Left colon (tissue), 2 donors: ENCODE data around the gene RASAL1. TPM values are rescaled to one million over a fixed set of nuclear protein-coding genes. Genes with fewer than 3 reads are reported as not detected.

Experiments
- ATAC-seq: fragments of 200-7000 bp; cut with Tn5 transposase; one replicate; pipeline ENCODE4 v1.9.1; 2020; ENCODE audit warnings: mild to moderate bottlenecking, moderate library complexity
- DNase-seq, 2 donors: peaks; one replicate each; pipeline ENCODE4 v3.0.0-alpha.2; 2020
- intact Hi-C, 2 donors: fragments of 100-400 bp; cut with DNase I in 1 of 2; cut with micrococcal nuclease in 1 of 2; formaldehyde crosslinking; loops; one replicate each; pipeline versions ENCODE4 v1.11.2 to v1.14.0; 2022; cut with DNase I, micrococcal nuclease
- microRNA-seq, 2 donors: library from miRNA; unstranded; fragments of <30 nt; microRNA quantifications; one replicate each; pipeline versions ENCODE4 v1.1.0 to v1.2.0, GENCODE V29; 2020
- total RNA-seq, 2 donors: library from RNA; stranded (reverse); fragmentation: NEBNext Ultra II Directional; extraction: Animal tissue kit (Norgen Biotek cat#: 25700); gene quantifications; one replicate each; pipeline ENCODE4 v1.2.1, GENCODE V29; 2021
- donor health status: DM: no; HTN: no; CAD: no.
- donor health status: DM: yes; HTN: yes; CAD: no.

Gene RASAL1
- total RNA-seq, 2 donors from 2014 or later = 9.0 to 14.1 TPM

DNA sequence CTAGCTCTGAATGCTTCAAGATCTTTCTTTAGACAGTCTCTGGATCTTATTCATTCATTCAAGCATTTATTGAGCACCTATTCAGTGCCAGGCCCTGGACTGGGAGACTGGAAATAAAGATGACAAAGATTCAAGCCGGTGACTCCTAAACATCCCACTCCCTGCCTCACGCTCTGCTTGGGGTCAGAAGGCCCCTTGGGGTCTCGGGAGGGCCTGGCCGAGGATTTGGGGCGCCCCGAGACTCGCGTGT, 79.3 kb downstream of the RASAL1 start:
- DNase-seq (no peak), ATAC-seq (no peak)
- intact Hi-C loops = loop anchor here in 1 of 2 donors (10.0 kb wide), 1 partner anchor 98 kb away; no protein-coding TSS in a partner anchor

- ATAC-seq = no peak
- intact Hi-C loops = loop anchor here in 1 of 2 donors (10.0 kb wide), 1 partner anchor 99 kb away; no protein-coding TSS in a partner anchor
- no peak for DNase-seq
Observed at GRCh38 chr12:113055594-113056380, 79.8 kb downstream of the RASAL1 start.

- ATAC-seq (no peak), DNase-seq (no peak)
- intact Hi-C loops = loop anchor here in 1 of 2 donors (10.0 kb wide), 1 partner anchor 100 kb away; no protein-coding TSS in a partner anchor
Observed at GRCh38 chr12:113054948-113055486, 80.5 kb downstream of the RASAL1 start.

DNA sequence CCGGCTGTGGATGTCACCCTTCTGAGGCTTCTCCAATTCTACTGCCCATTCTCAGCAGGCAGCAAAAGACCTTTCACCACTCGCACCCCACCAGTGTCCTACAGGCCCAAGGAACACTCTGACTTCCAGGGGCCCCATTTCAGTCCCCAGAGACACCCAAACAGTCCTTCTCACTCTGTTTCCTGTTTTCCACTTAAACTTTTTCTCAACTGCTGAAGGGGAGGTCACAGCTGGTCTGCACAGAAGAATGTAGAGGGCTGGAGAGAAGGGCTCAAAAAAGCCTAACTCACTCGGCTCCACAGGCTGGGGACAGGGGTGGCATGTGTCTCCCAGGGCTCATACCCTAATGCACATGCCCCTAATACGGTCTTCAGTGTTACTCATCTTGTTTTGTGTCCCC, 83.2 kb downstream of the RASAL1 start:
- no peak for ATAC-seq
- DNase-seq = no peak
- intact Hi-C loops = loop anchor here in 1 of 2 donors (10.0 kb wide), 1 partner anchor 102 kb away; no protein-coding TSS in a partner anchor

GRCh38 chr12:113051759-113052158, 83.8 kb downstream of the RASAL1 start:
- intact Hi-C loops = loop anchor here in 1 of 2 donors (10.0 kb wide), 1 partner anchor 103 kb away; no protein-coding TSS in a partner anchor
- ATAC-seq = no peak
- DNase-seq = no peak

GRCh38 chr12:113050795-113051194, 84.8 kb downstream of the RASAL1 start:
- no peak for ATAC-seq
- intact Hi-C loops = loop anchor here in 1 of 2 donors (10.0 kb wide), 1 partner anchor 104 kb away; no protein-coding TSS in a partner anchor
- DNase-seq = no peak

DNA sequence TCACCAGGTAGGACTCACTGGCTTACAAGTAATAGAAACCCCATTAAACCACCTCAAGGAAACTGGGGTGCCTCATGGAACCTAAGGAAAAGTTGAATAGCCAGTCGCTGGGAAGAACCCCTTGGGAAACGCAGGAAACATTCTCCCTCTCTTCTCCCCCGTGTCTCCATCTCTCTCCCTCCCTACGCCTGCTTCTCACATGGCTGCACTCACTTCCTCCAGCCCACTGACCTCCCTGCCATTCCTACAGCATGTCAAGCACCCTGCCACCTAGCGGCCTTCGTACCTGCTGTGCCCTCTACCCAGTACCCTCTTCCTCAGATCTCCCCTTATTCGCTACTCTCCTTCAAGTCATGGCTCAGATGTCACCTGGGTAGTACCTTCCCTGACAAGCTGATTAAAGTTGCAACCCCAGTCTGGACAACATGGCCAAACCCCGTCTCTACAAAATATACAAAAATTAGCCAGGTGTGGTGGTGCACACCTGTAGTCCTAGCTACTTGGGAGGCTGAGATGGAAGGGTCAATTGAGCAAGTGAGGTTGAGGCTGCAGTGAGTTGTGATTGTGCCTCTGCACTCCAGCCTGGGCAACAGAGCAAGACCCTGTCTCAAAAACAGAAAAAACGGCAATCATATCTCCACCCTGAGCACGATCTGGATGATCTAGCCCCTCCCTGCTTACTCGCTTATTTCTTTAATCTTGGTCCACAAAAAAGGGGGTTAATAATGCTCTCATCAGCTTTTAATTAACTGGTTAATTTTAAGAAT, 85.4 kb downstream of the RASAL1 start:
- peak in 1 of 2 donors; percentile 63 for DNase-seq
- ATAC-seq = peak; percentile 68
- intact Hi-C loops = loop anchor here (5.0 to 10.0 kb wide), 2 partner anchors 105 to 122 kb away; no protein-coding TSS in a partner anchor

Small RNAs within 50 kb of the gene (microRNA-seq; reads per million reads assigned to microRNA genes)
- gene MIR7106 = 0 reads per million in 2 donors

Other genes starting within 250 kb of the RASAL1 start
- gene OAS1, start 228.8 kb downstream of the RASAL1 start, total RNA-seq = 100 to 1,000 TPM in 1 of 2 donors, 10 to 100 TPM in 1; 97.4 to 104 TPM
- gene OAS3, start 197.3 kb downstream of the RASAL1 start, total RNA-seq = 10 to 100 TPM; 12.9 to 27.2 TPM
- gene OAS2, start 157.2 kb downstream of the RASAL1 start, total RNA-seq = 1 to 10 TPM; 3.2 to 6.7 TPM
- gene DTX1, start 79.0 kb downstream of the RASAL1 start, total RNA-seq = 1 to 10 TPM; 1.2 to 2.3 TPM
- under 1 TPM in 1 of 2 donors, not detected in 1; 0.43 TPM for gene CFAP73, start 14.0 kb upstream of the RASAL1 start, total RNA-seq
- gene DDX54, start 49.7 kb upstream of the RASAL1 start, total RNA-seq = 10 to 100 TPM; 42.0 to 56.9 TPM
- 10 to 100 TPM; 17.4 to 18.0 TPM for gene RITA1, start 50.0 kb upstream of the RASAL1 start, total RNA-seq
- gene TPCN1, start 85.7 kb upstream of the RASAL1 start, total RNA-seq = 10 to 100 TPM; 84.7 to 96.4 TPM
- gene SLC8B1, start 199.3 kb upstream of the RASAL1 start, total RNA-seq = 10 to 100 TPM; 50.5 to 57.3 TPM
- 10 to 100 TPM; 17.7 to 23.5 TPM for gene PLBD2, start 222.8 kb upstream of the RASAL1 start, total RNA-seq